GM18526 (cell line): ENCODE results near the gene CSNK1D.

ENCODE experiments used
- POLR2A ChIP-seq: IDR thresholded peaks from 3 replicates; pipeline ENCODE4 v1.6.1; 2011; ENCODE audit not compliant: insufficient read length; ENCODE audit errors: extremely low read depth

Gene CSNK1D

GRCh38 chr17:82227629-82228277, 45.7 kb downstream of the CSNK1D start:
- TF ChIP-seq POLR2A: no peak

- TF ChIP-seq POLR2A: no peak
Measured at GRCh38 chr17:82226809-82227628, 46.5 kb downstream of the CSNK1D start.

GRCh38 chr17:82226146-82226808, 47.2 kb downstream of the CSNK1D start:
- no peak for TF ChIP-seq POLR2A

- no peak for TF ChIP-seq POLR2A
Measured at GRCh38 chr17:82225368-82226029, 48.0 kb downstream of the CSNK1D start.

GRCh38 chr17:82224666-82225065, 48.8 kb downstream of the CSNK1D start:
- no peak for TF ChIP-seq POLR2A

- no peak for TF ChIP-seq POLR2A
Measured at GRCh38 chr17:82223517-82223916, 50.0 kb downstream of the CSNK1D start.

GRCh38 chr17:82222816-82223215, 50.7 kb downstream of the CSNK1D start:
- no peak for TF ChIP-seq POLR2A

GRCh38 chr17:82221341-82221902, 52.1 kb downstream of the CSNK1D start:
- no peak for TF ChIP-seq POLR2A

- no peak for TF ChIP-seq POLR2A
Measured at GRCh38 chr17:82219753-82220709, 53.5 kb downstream of the CSNK1D start.

- no peak for TF ChIP-seq POLR2A
Measured at GRCh38 chr17:82219083-82219482, 54.4 kb downstream of the CSNK1D start.

GRCh38 chr17:82218349-82219075, 55.0 kb downstream of the CSNK1D start:
- TF ChIP-seq POLR2A: no peak

GRCh38 chr17:82217530-82218204, 55.8 kb downstream of the CSNK1D start:
- no peak for TF ChIP-seq POLR2A

- no peak for TF ChIP-seq POLR2A
Measured at GRCh38 chr17:82217120-82217529, 56.4 kb downstream of the CSNK1D start.
